CD4-positive, alpha-beta T cell treated with Interferon gamma for 1 hour (primary cell): ENCODE measurements around the gene ZFHX3.

ENCODE experiments used
- DNase-seq: peaks from one replicate; pipeline ENCODE4 v3.0.0-alpha.2; 2020

ZFHX3 gene

DNA sequence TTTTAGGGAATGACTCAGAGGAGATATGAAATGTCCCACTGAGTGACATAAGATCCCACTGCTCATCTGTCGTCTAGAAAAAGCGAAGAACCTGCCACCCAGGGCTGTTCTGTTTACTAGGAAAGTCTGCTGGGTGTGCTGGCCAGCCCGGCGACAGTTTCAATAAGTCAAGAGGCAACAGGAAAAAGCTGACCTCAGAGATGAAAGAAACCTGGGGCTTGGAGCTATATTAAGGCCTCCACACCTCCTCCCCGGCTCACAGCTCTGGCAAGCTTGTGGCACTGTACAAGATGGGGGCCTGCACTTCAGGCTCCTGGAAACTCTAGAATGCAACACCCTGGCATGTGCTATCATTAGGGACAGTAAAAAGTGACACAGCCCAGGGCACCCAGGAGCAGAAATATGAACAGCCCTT lies 10.6 kb downstream of the ZFHX3 start:
- DNase-seq, result no peak

DNA sequence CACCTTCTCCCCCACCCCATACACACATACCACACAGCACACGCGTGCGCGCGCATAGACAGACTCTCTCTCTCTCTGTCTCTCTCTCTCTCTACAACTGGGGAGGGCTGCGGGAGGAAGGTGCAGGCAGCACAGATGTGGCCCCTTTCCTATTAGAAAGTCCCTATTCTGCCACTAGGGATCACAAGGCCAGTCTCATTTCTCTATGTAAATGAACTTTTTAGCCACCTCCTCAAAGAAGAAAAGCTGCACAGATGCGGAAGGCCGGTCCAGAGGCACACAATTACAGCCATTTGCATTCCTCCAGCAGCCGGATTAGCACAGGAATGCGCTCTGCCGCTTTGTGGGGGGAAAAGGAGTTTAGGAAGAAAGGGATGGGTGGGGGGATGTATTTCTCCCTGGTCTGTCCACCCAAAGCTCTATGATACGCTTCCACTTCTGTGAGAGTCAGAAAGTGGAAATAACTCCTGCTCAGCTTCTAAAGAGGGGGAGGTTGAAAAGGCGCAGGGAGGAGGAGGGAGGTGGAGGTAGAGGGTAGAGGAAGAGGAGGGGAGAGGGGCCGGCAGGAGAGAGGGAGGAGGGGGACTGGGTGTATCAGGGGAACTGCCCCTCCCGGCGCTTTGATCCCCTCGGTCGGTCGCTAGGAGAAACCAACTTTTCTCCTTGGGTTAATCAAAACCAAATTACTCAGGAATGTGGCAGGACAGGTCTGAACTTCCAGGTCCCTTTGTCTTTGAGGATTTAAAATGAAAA lies 11.7 kb downstream of the ZFHX3 start:
- no peak for DNase-seq

DNA sequence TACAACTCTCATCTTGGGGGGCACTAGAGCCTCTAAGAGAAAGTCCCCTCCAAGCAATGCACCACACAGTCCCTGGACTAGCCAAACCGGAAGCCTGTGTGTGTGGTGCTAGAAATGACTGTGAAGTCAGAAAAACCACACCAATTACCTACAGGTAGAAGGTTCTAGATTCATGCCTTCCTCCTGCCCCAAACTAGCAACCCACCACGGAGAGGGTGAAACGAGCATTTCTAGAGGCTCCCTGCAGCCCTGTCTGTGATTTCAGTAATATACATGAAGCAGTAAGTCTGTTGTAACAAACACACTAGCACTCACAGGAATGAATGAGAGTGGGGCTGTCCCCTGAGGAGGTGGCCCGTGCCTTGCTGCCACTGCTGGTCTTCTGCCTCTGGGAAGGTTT lies 13.6 kb downstream of the ZFHX3 start:
- no peak for DNase-seq

DNA sequence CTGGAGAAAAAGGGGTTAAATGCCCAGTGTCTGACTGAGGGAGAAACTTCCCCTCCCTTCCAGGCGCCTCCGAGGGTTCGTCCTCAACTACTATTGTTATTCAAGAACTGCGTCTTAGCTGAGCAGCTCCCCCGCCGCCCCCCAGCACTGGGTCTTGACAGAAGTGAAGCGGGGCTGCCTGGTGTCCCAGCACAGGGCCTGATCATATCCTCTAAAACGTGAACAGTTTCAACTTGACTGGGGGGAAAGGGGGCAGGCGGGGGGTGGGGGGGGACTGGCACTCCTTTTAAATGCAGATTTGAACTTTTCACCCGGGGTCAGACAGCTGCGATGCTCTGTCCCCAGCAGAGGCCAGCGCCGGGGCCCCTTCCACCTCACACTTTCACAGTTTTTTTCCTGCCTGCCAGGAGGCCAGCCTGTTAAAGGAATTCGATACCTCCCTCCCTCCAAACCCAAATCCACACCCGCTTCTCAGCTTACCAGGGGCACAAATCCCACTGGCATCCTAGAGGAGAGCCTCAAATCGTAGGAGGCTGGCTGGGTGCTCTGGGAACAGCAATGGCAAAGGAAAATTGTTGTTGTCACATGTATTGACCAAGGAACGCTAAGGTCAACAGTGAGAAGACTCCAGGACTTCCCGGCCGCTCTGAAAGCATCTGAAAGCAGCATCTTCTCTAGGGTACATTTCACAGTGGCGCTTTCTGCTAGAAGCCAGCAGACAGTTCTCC lies 14.5 kb downstream of the ZFHX3 start:
- DNase-seq, result no peak

DNA sequence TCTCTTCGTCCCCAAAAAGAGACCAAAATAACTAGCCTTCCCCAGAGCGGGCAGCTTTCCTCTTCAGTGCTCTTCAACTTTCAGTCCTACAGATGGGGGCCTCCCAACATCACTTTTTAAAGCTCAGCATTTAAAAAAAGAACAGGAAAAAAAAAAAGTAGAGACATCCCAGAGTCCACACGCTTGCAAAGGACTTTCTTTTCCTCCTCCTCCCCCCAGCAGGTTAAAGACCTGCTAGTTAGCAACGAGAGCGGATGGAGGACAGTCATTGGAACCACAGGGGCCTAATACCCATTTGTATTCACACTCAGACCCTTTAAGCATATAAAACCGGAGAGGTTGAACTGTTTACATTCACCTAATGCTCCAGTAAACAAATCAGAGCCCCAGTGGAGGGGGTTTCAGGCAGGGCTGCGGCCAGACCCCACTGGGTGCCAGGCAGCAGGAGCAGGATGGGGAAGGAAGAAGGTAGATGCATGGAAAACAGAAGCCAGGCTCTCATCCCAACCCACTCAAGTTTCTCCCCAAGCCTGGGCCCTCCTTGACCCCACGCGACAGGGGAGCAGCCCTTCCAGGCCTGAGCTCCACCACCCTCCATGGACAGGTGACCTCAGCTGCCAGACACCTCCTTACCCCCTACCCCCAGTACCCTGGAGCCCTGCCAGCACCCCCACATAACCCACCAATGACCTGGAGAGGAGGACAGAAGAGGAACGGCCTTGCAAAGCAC lies 15.2 kb downstream of the ZFHX3 start:
- DNase-seq, result no peak

DNA sequence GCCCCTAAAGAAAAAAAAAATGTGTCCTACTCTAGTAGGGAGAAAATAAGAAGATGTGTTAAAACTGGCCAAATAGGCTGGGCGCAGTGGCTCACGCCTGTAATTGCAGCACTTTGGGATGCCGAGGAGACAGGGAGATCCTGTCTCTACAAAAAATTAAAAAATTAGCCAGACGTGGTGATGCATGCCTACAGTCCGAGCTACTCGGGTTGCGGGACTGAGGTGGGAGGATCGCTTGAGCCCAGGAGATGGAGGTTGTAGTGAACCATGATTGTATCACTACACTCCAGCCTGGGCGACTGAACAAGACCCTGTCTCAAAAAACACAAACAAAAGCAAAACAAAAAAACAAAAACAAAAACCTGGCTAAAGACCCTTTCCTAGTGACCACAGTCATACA lies 15.9 kb downstream of the ZFHX3 start:
- DNase-seq, result no peak

DNA sequence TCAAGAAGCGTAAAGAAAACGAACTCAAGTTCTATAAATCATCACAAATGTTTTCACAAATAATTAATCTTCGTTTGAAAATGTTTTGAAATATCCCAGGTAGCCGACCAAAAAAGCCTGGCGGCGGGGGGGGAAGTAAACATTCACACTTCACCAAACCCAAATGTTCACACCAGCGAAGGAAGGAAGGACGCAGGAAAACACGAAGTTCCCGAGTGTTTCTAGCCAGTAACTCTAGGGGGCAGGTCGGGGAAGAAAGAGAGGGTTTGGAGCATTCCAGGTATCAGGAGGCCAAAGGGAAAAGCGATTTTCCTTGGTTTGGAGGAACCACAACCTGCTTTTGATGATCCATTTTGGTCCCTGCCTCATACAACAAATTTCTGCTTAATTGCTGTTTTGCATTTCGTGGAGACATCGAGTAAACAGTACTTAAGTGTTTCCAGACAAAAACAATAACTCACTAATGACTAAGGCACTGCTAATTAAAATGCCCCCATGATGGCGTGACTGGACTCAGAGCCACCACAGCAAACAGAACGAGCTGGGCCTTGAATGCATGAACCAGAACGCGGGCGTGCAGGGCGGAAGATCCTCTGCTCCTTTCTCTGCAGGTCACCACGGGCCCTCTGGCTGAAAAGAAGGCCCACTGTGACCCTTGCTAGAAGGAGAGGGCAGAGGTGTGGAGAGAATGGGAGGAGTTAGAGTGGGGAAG lies 16.6 kb downstream of the ZFHX3 start:
- no peak for DNase-seq

DNA sequence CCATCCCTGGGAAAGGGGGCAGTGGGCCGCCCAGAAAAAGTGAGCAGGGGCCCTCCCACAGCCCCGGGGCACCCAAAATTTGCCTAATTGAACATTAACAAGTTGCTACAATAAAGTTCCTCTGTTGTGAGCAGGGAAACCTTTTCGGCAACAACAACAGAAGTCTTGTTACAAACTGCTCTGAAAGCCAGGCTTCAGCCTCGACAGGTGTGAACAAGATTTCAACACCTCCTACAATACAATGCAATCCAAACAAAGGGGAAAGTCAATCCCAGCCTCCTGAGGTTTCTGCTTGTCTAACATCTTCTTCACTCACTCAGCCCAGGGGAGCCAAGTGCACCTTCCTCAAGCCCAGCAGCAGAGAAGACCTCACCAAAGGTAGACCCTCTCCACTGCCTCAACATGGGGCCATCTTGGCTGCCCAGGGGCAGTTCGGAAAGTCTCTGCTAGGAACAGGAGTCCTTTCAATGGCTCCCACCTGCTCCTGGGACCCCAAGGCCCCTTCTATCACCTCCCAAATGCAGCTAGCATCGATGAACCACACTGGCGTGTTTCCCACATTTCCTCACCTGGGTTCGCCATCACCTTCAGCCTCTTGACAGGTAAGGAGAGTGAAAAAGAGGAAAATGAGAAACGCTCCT lies 19.1 kb downstream of the ZFHX3 start:
- DNase-seq, result no peak

DNA sequence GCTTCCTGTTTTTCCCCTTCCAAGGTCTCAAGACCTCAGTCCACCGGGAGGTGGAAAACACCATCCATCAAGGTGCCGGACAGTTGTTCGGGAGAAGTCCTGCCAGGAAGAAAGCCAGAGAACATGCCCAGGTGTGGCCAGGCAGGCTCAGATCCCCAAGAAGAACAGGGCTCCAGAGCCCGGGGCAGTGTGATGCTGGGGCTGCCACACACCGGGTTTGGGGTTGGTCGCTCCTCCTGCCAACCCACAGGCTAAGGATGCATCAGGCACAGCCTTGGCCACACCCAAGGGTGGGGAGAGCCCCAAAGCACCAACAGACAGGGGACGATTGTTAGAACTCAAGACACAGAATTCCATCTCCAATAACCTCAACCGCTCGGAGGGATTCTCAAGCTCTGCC lies 19.7 kb downstream of the ZFHX3 start:
- DNase-seq, result no peak

DNA sequence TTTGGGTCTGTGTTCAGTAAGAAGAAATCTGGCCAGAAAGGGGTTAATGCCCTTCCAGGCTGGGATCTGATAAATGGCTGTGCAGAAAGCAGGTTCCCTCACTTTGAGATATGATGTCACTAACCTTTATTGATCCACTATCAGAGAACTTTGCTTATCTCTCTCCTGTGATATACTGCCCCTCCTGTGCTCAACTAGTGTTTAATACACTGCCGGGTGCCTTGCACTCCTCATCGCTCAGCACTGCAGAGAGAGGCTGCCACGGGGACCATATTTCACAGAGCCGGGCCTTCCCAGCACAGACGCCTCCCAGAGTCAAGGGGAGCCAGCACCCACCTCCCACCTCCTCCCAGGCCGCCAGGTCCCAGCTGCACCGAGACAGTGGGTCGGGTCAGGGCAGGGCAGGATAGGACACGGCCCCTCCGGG lies 20.2 kb downstream of the ZFHX3 start:
- no peak for DNase-seq

DNA sequence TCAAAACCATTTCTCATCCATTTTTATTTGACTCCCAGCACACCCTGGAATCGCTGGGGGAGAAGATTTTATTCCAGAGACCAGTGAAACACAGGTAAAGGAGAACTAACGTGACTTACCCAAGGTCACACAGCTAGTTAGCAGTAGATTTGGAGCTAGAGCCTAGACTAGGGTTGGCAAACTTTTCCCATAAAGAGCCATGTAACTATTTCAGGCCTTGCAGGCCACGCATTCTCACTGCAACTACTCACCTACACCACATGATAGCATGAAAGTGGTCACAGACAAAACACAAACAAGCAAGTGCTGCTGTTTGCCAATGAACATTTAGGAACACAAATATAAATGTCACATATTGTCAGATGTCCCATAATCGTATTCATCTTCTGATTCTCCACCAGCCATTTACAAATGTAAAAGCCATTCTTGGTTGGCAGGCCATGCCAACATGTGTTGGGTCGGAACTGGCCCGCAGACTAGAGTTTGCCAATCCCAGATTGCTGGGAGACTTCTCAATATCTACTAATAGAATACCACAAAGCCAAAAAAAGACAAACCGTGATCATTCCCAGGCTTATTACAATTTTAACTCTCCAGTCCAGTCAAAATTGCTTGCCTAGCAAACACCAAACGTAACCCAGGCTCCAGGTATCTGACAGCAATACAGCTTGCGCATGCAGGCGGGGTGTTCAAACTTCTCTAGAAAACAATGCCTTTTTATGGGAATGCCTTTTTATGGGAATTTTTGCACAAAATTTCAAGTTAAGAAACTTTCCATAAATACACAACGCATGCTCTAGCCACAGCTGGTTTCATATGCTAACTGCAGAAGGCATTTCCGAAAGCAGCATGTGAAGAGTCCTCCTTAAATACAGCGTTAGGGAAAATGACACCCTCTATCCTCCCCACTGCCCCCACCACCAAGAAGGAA lies 20.9 kb downstream of the ZFHX3 start:
- no peak for DNase-seq

DNA sequence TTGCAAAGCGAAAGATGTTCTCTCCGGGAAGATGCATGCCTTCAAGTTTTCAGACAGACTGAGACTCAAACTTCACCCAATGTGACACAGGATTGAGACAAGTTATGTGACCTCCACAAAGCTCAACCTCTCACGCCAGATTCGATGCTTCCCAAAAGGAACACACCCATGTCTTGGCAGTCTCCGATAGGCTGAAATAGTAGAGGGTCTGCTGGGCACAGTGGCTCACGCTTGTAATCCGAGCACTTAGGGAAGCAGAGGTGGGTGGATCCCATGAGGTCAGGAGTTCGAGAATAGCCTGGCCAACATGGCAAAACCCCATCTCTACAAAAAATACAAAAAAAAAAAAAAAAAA lies 22.1 kb downstream of the ZFHX3 start:
- no peak for DNase-seq

DNA sequence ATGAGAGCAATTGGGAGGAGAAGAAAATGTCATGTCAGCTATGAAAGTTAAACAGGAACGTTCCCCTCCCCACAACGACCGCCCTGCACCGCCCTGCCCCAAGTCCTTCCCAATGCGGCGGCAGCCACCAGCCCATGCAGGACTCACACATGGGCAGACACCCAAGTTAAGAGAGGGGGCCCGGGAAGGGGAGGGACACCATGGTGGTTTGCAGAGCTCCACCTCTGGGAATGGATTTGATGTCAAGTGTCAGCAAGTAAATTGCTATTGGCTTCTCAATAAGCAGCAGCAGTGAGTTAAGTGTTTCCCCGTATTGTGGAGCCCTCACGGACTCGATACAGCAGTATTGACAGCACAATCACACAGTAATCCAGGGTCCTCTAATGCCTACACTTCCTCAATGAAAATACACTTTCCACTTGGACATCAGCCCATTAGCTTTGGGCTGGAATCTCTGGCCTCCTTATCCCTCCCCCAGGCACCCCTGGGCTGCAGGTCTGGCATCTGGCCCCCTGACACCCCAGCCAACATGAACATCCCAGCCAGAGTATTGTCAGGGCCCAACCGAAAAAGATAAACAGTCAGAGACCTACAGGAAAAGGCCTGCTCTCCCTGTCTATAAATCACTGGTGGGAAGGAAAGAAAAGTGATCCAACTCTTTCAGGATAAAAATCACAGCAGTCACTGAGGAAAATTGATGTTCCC lies 22.6 kb downstream of the ZFHX3 start:
- DNase-seq, result no peak

DNA sequence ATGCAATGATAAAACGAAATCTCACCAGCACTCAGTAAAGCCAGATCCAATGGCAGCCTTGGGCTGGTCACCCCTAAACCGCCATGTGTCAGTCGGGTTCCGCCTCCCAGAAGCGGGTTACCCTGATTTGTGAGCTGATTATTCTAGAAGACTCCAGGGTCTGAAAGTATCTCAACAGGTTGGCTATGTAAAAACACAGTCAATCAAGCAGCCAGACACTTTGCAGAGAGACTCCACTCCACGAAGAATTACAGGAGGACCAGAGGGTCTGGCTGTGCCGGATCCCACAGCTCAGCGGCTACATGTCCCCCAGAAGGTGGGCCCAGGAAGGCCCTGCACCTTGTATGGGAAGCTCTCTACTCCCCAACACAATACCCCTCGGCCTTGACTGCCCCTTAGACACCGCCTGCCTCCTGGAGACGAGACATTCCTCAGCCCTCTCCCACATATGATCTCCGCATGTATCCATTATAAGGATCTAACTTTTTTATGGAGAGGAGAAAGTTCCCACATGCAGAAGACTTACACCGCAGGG lies 23.3 kb downstream of the ZFHX3 start:
- DNase-seq, result no peak

DNA sequence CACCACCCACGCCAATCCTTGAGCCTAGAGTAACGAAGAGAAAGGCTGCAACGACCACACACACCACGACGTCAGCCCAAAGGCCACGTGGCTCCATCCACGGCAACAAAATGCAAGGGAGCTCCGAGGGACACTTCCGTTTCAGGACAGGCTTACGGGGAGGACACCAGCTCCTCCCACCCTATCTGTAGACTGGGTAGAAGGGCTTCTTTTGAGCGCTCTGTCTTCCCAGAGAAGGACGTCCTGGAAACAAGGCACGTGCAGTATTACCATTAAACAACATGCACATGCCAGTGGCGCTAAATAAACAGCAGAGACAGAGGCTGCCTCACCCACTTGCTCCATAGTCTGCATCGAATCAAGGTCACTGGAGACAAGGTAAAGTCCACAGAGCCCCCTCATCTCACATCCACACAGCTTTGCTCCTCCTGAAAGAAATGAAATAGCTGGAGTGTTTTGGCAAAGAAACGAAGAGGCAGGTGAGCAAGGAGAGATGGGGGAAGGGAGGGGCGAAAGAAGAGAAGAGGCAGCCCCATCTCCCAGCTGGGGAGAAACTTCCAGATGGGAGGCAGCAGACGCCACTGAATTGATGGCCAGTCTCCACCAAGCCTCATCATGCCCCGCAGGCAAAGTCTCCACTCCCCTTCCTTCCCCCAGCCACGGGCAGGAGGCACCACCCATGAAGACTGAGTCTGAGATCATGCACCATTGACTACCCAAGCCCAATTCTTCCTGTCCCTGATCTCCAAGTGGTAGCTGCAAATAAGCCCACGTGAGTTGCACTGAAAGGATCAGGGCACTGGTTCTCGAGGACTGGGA lies 24.0 kb downstream of the ZFHX3 start:
- no peak for DNase-seq

DNA sequence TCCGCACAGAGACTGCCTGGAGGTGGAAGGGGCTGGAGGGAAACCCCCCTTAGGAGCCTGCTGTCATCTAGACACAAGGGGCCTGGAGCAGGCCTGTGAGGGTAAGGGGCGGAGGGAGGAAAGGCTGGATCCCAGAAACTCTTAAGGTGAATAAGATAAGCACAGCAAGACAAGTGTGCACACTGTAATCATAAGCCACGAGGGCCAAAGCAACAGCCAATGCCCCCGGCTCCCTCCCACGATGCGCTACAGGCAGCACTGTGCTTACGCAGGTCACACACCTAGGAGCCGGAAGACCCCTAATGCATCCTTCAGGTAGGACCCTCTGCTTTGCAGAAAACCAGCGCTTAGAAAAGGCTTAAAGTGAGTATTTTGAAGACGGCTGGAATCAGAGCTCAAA lies 24.6 kb downstream of the ZFHX3 start:
- no peak for DNase-seq

DNA sequence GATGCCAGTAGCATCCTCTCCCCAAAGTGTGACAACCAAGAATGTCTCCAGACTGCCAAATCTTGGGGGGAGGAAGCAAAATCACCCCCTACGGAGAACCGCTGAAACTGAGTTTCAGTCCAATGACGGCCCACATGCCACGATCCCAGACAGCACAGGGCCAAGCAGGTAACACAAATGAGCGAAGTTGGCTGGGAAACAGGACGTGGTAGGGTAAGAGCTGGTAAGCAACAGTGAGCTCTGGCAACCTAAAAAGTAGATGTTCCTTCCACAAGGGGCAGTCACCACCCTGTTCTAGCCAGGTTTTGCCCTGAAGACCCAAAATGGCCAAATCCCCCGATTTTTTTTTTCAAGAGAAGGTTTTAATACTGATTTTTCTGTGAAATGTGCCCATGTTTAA lies 25.4 kb downstream of the ZFHX3 start:
- no peak for DNase-seq

DNA sequence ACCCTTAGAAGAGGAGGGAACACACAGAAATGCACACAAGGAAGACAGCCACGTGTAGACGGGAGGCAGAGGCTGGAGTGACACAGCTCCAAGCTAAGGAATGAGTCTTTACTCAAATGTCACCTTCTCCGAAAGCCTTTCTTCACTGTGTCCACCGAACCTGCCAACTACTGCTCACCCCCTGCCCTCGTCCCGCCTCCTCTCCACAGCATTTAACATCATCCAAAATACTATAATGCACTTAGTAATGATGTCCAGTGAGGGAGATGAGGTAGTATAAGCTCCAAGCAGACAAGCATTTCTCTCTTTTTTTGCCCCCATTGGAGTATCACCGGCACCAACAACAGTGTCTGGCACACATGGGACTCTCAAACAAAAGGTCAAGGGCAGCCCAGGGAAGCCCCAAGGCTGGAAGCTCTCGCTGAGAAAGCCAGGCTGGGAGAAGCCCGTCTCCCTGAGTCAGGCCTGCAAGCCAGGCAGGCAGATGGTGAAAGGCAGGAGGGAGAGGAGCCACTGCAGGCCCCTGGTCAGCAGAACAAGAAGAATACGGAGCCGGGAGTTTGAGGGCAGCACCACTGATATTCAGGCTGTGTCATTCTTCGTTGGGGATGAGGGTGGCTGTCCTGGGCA lies 25.9 kb downstream of the ZFHX3 start:
- DNase-seq, result no peak

DNA sequence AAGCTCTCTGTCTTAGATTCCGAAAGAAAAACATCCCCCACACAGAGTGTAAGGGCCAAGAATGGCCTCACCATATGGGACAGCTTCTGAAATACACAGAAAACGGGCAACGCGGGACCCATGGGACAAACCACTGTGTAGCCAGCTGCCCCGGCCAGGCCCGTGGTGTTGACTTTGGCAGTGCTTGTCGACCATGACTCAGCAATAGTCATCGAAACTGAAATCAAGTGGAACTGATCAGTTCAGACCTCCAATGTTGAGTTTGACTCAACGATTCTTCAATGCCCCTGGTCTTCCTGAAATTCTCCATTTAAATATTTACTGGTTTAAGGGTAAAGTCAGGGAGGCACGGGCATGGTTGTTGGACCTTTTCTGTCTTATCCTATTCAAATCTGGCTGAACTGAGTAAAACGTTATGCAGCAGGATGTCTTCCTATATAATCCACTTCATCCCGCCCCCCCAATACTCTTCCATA lies 27.5 kb downstream of the ZFHX3 start:
- DNase-seq, result no peak
